Stimulated activated naive CD8-positive, alpha-beta T cell treated with anti-CD3 and anti-CD28 coated beads, Interleukin-15, Interleukin-2, amounts not matched to agents 100 ng/mL and 50 ng/mL, for 24 hours (primary cell): ENCODE data around the gene ALG5.

Source experiments
- H3K27ac Mint-ChIP-seq: one replicate; pipeline ENCODE4 v1.8.0; 2021; ENCODE audit warnings: mild to moderate bottlenecking, mixed read lengths
- H3K27me3 Mint-ChIP-seq: one replicate; pipeline ENCODE4 v1.8.0; 2021; ENCODE audit warnings: mixed read lengths
- H3K36me3 Mint-ChIP-seq: one replicate; pipeline ENCODE4 v1.8.0; 2021; ENCODE audit warnings: low read depth, mixed read lengths
- H3K4me1 Mint-ChIP-seq: one replicate; pipeline ENCODE4 v1.8.0; 2021; ENCODE audit warnings: low read depth, mixed read lengths
- H3K4me3 Mint-ChIP-seq: one replicate; pipeline ENCODE4 v1.8.0; 2021; ENCODE audit warnings: mild to moderate bottlenecking, mixed read lengths
- H3K9me3 Mint-ChIP-seq: one replicate; pipeline ENCODE4 v1.8.0; 2021; ENCODE audit warnings: mixed read lengths

Gene ALG5

GRCh38 chr13:36914648-36915047 is 84.5 kb downstream of the ALG5 start:
- Mint-ChIP-seq H3K9me3 (no peaks in the 10 kb centered on the region), H3K4me1 (peaks cover 4% of the 10 kb centered on the region), H3K27ac (no peak overlapping the region), H3K36me3 (no peaks in the 10 kb centered on the region), H3K27me3 (peaks cover 63% of the 10 kb centered on the region), H3K4me3 (no peak overlapping the region)

- Mint-ChIP-seq H3K27me3 (peaks cover 60% of the 10 kb centered on the region), H3K4me1 (no peaks in the 10 kb centered on the region), H3K4me3 (no peak overlapping the region)
Observed at GRCh38 chr13:36913463-36913862, 85.7 kb downstream of the ALG5 start.

GRCh38 chr13:36912973-36913372 is 86.2 kb downstream of the ALG5 start:
- H3K27me3 Mint-ChIP-seq, result peaks cover 55% of the 10 kb centered on the region
- H3K9me3 Mint-ChIP-seq, result no peaks in the 10 kb centered on the region
- H3K36me3 Mint-ChIP-seq, result no peaks in the 10 kb centered on the region
- no peak overlapping the region for H3K4me3 Mint-ChIP-seq
- H3K4me1 Mint-ChIP-seq, result no peaks in the 10 kb centered on the region
- no peak overlapping the region for H3K27ac Mint-ChIP-seq

More at GRCh38 chr13:36913463-36913862, 85.7 kb downstream of the ALG5 start:
- Mint-ChIP-seq H3K9me3 (no peaks in the 10 kb centered on the region), H3K27ac (no peak overlapping the region), H3K36me3 (no peaks in the 10 kb centered on the region)

- Mint-ChIP-seq H3K27ac (no peak overlapping the region), H3K4me3 (no peak overlapping the region), H3K27me3 (peaks cover 52% of the 10 kb centered on the region), H3K4me1 (no peaks in the 10 kb centered on the region), H3K9me3 (no peaks in the 10 kb centered on the region), H3K36me3 (no peaks in the 10 kb centered on the region)
Observed at GRCh38 chr13:36912369-36912768, 86.8 kb downstream of the ALG5 start.

- Mint-ChIP-seq H3K4me1 (no peaks in the 10 kb centered on the region), H3K27me3 (peaks cover 44% of the 10 kb centered on the region), H3K4me3 (no peak overlapping the region), H3K27ac (no peak overlapping the region), H3K9me3 (no peaks in the 10 kb centered on the region), H3K36me3 (no peaks in the 10 kb centered on the region)
Observed at GRCh38 chr13:36910545-36910944, 88.6 kb downstream of the ALG5 start.

- no peaks in the 10 kb centered on the region for H3K9me3 Mint-ChIP-seq
- no peak overlapping the region for H3K27ac Mint-ChIP-seq
- peaks cover 37% of the 10 kb centered on the region for H3K27me3 Mint-ChIP-seq
- H3K4me1 Mint-ChIP-seq, result no peaks in the 10 kb centered on the region
- H3K4me3 Mint-ChIP-seq, result no peak overlapping the region
- no peaks in the 10 kb centered on the region for H3K36me3 Mint-ChIP-seq
Observed at GRCh38 chr13:36907821-36908220, 91.3 kb downstream of the ALG5 start.

- H3K4me3 Mint-ChIP-seq, result no peak overlapping the region
Observed at GRCh38 chr13:36907266-36907665, 91.9 kb downstream of the ALG5 start.

GRCh38 chr13:36905944-36906343 is 93.2 kb downstream of the ALG5 start:
- H3K27me3 Mint-ChIP-seq, result peaks cover 36% of the 10 kb centered on the region
- no peak overlapping the region for H3K4me3 Mint-ChIP-seq
- no peaks in the 10 kb centered on the region for H3K4me1 Mint-ChIP-seq
- H3K36me3 Mint-ChIP-seq, result no peaks in the 10 kb centered on the region
- no peak overlapping the region for H3K27ac Mint-ChIP-seq
- H3K9me3 Mint-ChIP-seq, result no peaks in the 10 kb centered on the region

More at GRCh38 chr13:36907266-36907665, 91.9 kb downstream of the ALG5 start:
- Mint-ChIP-seq H3K4me1 (no peaks in the 10 kb centered on the region), H3K27me3 (peaks cover 33% of the 10 kb centered on the region), H3K27ac (no peak overlapping the region), H3K36me3 (no peaks in the 10 kb centered on the region), H3K9me3 (no peaks in the 10 kb centered on the region)

GRCh38 chr13:36903925-36904595 is 95.1 kb downstream of the ALG5 start:
- Mint-ChIP-seq H3K4me1 (no peaks in the 10 kb centered on the region), H3K27me3 (peaks cover 32% of the 10 kb centered on the region), H3K9me3 (no peaks in the 10 kb centered on the region), H3K36me3 (no peaks in the 10 kb centered on the region), H3K4me3 (no peak overlapping the region), H3K27ac (no peak overlapping the region)
